Colon (tissue), 2 donors: Measurements from ENCODE around the gene JKAMP.
"Not testable (repeated sequence)": the region's sequence is repeated elsewhere in the genome, so short reads cannot be mapped to it uniquely, and the experiment has no call there.

ENCODE experiments used
- FAIRE-seq: peaks from 2 replicates; lab custom pipeline; 2012; peaks lifted over from hg19 to GRCh38; lab: Jason Lieb, UNC
- donor health status: control.
- donor health status: control.

The JKAMP gene

GRCh38 chr14:59483819-59484638, at the start of gene JKAMP, which contains the start of gene L3HYPDH:
Gene JKAMP (plus strand): TSS chr14:59484517. CDS start chr14:59484590, 73 bp downstream.
Gene L3HYPDH (minus strand): TSS chr14:59484408. CDS start chr14:59484316, 92 bp downstream.
- no peak for FAIRE-seq

- no peak for FAIRE-seq
Observed at GRCh38 chr14:59435101-59435500, 49.2 kb upstream of the JKAMP start.

GRCh38 chr14:59435987-59436386, 48.3 kb upstream of the JKAMP start:
- FAIRE-seq: no peak

GRCh38 chr14:59438195-59438647, 46.1 kb upstream of the JKAMP start:
- FAIRE-seq: no peak

- FAIRE-seq: no peak
Observed at GRCh38 chr14:59439256-59439965, 44.9 kb upstream of the JKAMP start.

- FAIRE-seq: not testable (repeated sequence)
Observed at GRCh38 chr14:59448673-59449072, 35.6 kb upstream of the JKAMP start.

- no peak for FAIRE-seq
Observed at GRCh38 chr14:59450716-59451115, 33.6 kb upstream of the JKAMP start.

- FAIRE-seq: no peak
Observed at GRCh38 chr14:59451849-59452248, 32.5 kb upstream of the JKAMP start.

- FAIRE-seq: no peak
Observed at GRCh38 chr14:59454139-59454538, 30.2 kb upstream of the JKAMP start.

GRCh38 chr14:59455411-59455810, 28.9 kb upstream of the JKAMP start:
- no peak for FAIRE-seq

- FAIRE-seq: no peak
Observed at GRCh38 chr14:59458486-59458885, 25.8 kb upstream of the JKAMP start.

GRCh38 chr14:59460378-59460777, 23.9 kb upstream of the JKAMP start:
- no peak for FAIRE-seq

GRCh38 chr14:59461891-59462290, 22.4 kb upstream of the JKAMP start:
- FAIRE-seq: no peak

- FAIRE-seq: no peak
Observed at GRCh38 chr14:59463787-59464485, 20.4 kb upstream of the JKAMP start.

GRCh38 chr14:59464486-59465315, 19.6 kb upstream of the JKAMP start:
- FAIRE-seq: no peak

- FAIRE-seq: no peak
Observed at GRCh38 chr14:59465316-59466135, 18.8 kb upstream of the JKAMP start, which contains the start of gene GPR135. Gene GPR135 (minus strand): TSS chr14:59465380. CDS start chr14:59465226, 154 bp downstream.

GRCh38 chr14:59474172-59474571, 10.1 kb upstream of the JKAMP start:
- FAIRE-seq: no peak

- FAIRE-seq: no peak
Observed at GRCh38 chr14:59475709-59476108, 8.6 kb upstream of the JKAMP start.

- FAIRE-seq: no peak
Observed at GRCh38 chr14:59478540-59478939, 5.8 kb upstream of the JKAMP start.

- FAIRE-seq: no peak
Observed at GRCh38 chr14:59480166-59480565, 4.2 kb upstream of the JKAMP start.

GRCh38 chr14:59481407-59481806, 2.9 kb upstream of the JKAMP start:
- FAIRE-seq: no peak
